Upper lobe of left lung (tissue), 6 donors: ENCODE data around the gene MPRIP. TPM values are rescaled to one million over a fixed set of nuclear protein-coding genes. Genes with fewer than 3 reads are reported as not detected.

Experiments
- ATAC-seq, 2 donors: fragments of 200-7000 bp; cut with Tn5 transposase; one replicate each; pipeline ENCODE4 v1.9.1; 2022; ENCODE audit warnings: mild to moderate bottlenecking in 2 of 2, moderate library complexity in 2 of 2; ENCODE audit not compliant: low FRiP score in 2 of 2
- DNase-seq, 2 donors: peaks; one replicate each; pipeline ENCODE4 v3.0.0-alpha.2; 2019 to 2020
- H3K27ac ChIP-seq, 4 donors: fragments of 200-600 bp; sonication (generic); one replicate each; pipeline ENCODE4 v1.5.1; 2016 to 2019
- H3K27me3 ChIP-seq, 4 donors: fragments of 200-600 bp; sonication (generic); one replicate each; pipeline ENCODE4 v1.5.1; 2017 to 2019
- H3K36me3 ChIP-seq, 4 donors: fragments of 200-600 bp; sonication (generic); one replicate each; pipeline ENCODE4 v1.5.1; 2016 to 2019
- H3K4me1 ChIP-seq, 4 donors: fragments of 200-600 bp; sonication (generic); one replicate each; pipeline ENCODE4 v1.5.1; 2018 to 2019
- H3K4me3 ChIP-seq, 4 donors: fragments of 200-600 bp; sonication (generic); one replicate each; pipeline ENCODE4 v1.5.1; 2017 to 2019; ENCODE audit warnings: mild to moderate bottlenecking in 2 of 4, moderate library complexity in 1 of 4
- H3K9me3 ChIP-seq, 4 donors: fragments of 200-600 bp; sonication (generic); one replicate each; pipeline ENCODE4 v1.5.1; 2018 to 2019
- CTCF ChIP-seq, 6 experiments: fragments of 450-650 bp in 4 of 6; fragments of 200-600 bp in 2 of 6; sonication (generic) in 2 of 6; IDR thresholded peaks; one replicate each; pipeline ENCODE4 v1.5.1; 2016 to 2019; ENCODE audit warnings: antibody characterized with exemption in 6 of 6
- EP300 ChIP-seq, 4 donors: sonication (generic); formaldehyde crosslinking; IDR thresholded peaks; one replicate each; pipeline ENCODE4 v1.5.1; 2017; ENCODE audit warnings: antibody characterized with exemption in 4 of 4, control low read depth in 2 of 4
- POLR2A ChIP-seq, 4 donors: fragments of 450-650 bp; IDR thresholded peaks; one replicate each; pipeline ENCODE4 v1.5.1; 2016 to 2017; ENCODE audit warnings: antibody characterized with exemption in 4 of 4, mild to moderate bottlenecking in 2 of 4
- POLR2AphosphoS5 ChIP-seq, 2 donors: sonication (generic); formaldehyde crosslinking; IDR thresholded peaks; one replicate each; pipeline ENCODE4 v1.5.1; 2017; ENCODE audit warnings: antibody characterized with exemption in 2 of 2
- WGBS, 2 donors: methylation state at CpG; one replicate each; pipeline ENCODE4 v1.1.5; 2017 to 2018; 5-methylcytosine and 5-hydroxymethylcytosine counted together
- total RNA-seq, 6 donors: library from RNA; depleted of rRNA in 4 of 6; stranded (reverse); fragments of >200 nt in 4 of 6; gene quantifications; one replicate each; pipeline versions ENCODE4 v1.1.0 to v1.2.1, GENCODE V29; 2016 to 2021
- donor health status: DM: no; HTN: no; CAD: no; lungs with moderate emphysema.
- donor health status: DM: no; HTN: yes; CAD: no; lungs with severe emphysema.

The MPRIP gene
- total RNA-seq, 6 donors from 2014 or later: 201 to 380 (median 285) TPM

- Histone ChIP-seq H3K9me3 (no peaks in the 10 kb centered on the region), H3K27me3 (no peaks in the 10 kb centered on the region), H3K27ac (peak overlapping the region; percentile 28 to 61 (median 44)), H3K36me3 (peaks cover 4 to 66% (median 28%) of the 10 kb centered on the region in 4 donors), H3K4me3 (no peak overlapping the region), H3K4me1 (peaks cover 24 to 51% (median 33%) of the 10 kb centered on the region in 4 donors)
- ATAC-seq (peak; percentile 16 to 31), DNase-seq (peak in 1 of 2 donors; percentile 44)
- TF ChIP-seq POLR2A (IDR thresholded peaks at IDR 0.05) (no peak), EP300 (IDR thresholded peaks at IDR 0.05) (no peak), POLR2AphosphoS5 (IDR thresholded peaks at IDR 0.05) (no peak), CTCF (IDR thresholded peaks at IDR 0.05) (no peak)
- WGBS, 2 donors: 46 to 57% methylated on average over 3 of the region's 3 CpGs
Observed at GRCh38 chr17:17186051-17186450, 143.8 kb downstream of the MPRIP start.

- H3K36me3 ChIP-seq: peaks cover 4 to 58% (median 22%) of the 10 kb centered on the region in 4 donors
- no peak overlapping the region for H3K4me3 ChIP-seq
- 66 to 82% methylated on average over 13 to 14 of the region's 14 CpGs for WGBS, 2 donors
- ATAC-seq: no peak
- H3K27ac ChIP-seq: peak overlapping the region; percentile 28 to 61 (median 44)
- TF ChIP-seq POLR2AphosphoS5 (IDR thresholded peaks at IDR 0.05): no peak
- no peak for TF ChIP-seq CTCF (IDR thresholded peaks at IDR 0.05)
- TF ChIP-seq EP300 (IDR thresholded peaks at IDR 0.05): no peak
- no peak for TF ChIP-seq POLR2A (IDR thresholded peaks at IDR 0.05)
- no peaks in the 10 kb centered on the region for H3K27me3 ChIP-seq
- no peaks in the 10 kb centered on the region for H3K9me3 ChIP-seq
- no peak for DNase-seq
- peaks cover 31 to 55% (median 33%) of the 10 kb centered on the region in 4 donors for H3K4me1 ChIP-seq
Observed at GRCh38 chr17:17186551-17187505, 144.6 kb downstream of the MPRIP start.

DNA sequence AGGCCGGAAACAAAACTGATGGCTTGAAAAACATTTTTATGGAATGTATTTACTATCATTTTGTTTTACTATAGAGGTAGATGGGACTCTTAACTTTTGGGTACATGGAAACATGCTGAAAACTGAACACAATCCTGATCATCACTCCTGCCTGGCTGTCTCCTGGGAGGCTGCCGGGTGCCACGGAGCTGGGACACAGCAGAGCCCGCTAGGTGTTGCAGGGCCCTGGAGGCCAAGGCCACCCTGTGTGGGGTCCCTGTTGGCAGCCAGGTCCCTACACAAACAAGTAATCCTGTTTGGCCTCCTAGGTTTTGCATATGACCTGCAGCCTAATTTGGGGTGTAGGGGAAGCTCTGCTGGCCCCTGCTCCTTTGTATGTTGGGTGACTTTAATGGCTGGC lies 146.3 kb downstream of the MPRIP start:
- no peak for DNase-seq
- H3K4me1 ChIP-seq: peaks cover 31 to 53% (median 34%) of the 10 kb centered on the region in 4 donors
- H3K4me3 ChIP-seq: no peak overlapping the region
- no peak for ATAC-seq
- no peak overlapping the region for H3K27ac ChIP-seq
- peaks cover 0 to 41% (median 10%) of the 10 kb centered on the region in 4 donors for H3K36me3 ChIP-seq
- H3K9me3 ChIP-seq: no peaks in the 10 kb centered on the region
- no peaks in the 10 kb centered on the region for H3K27me3 ChIP-seq
- 85 to 96% methylated on average over 4 of the region's 4 CpGs for WGBS, 2 donors
- TF ChIP-seq POLR2A (IDR thresholded peaks at IDR 0.05): no peak
- no peak for TF ChIP-seq POLR2AphosphoS5 (IDR thresholded peaks at IDR 0.05)
- no peak for TF ChIP-seq EP300 (IDR thresholded peaks at IDR 0.05)
- TF ChIP-seq CTCF (IDR thresholded peaks at IDR 0.05): no peak

GRCh38 chr17:17189559-17189958 lies 147.3 kb downstream of the MPRIP start:
- TF ChIP-seq EP300 (IDR thresholded peaks at IDR 0.05): no peak
- TF ChIP-seq POLR2AphosphoS5 (IDR thresholded peaks at IDR 0.05): no peak
- no peak for TF ChIP-seq CTCF (IDR thresholded peaks at IDR 0.05)
- no peak for TF ChIP-seq POLR2A (IDR thresholded peaks at IDR 0.05)
- H3K27ac ChIP-seq: peak overlapping the region in 1 of 4 donors; percentile 55
- no peak overlapping the region for H3K4me3 ChIP-seq
- H3K4me1 ChIP-seq: peaks cover 25 to 43% (median 30%) of the 10 kb centered on the region in 4 donors
- ATAC-seq (no peak), DNase-seq (no peak)
- WGBS, 2 donors: 68 to 71% methylated on average over 4 of the region's 4 CpGs
- no peaks in the 10 kb centered on the region for H3K27me3 ChIP-seq
- H3K36me3 ChIP-seq: peaks cover 0 to 32% (median 4%) of the 10 kb centered on the region in 4 donors
- no peaks in the 10 kb centered on the region for H3K9me3 ChIP-seq
